ENCODE results near the gene LRRC28.

LRRC28 gene

GRCh38 chr15:99241752-99242151, 9.5 kb upstream of the LRRC28 start:
- no peak for TF ChIP-seq CTCF (IDR thresholded peaks at IDR 0.05)

GRCh38 chr15:99244306-99244705, 7.0 kb upstream of the LRRC28 start:
- Mint-ChIP-seq H3K4me3 (no peak overlapping the region), H3K9me3 (no peaks in the 10 kb centered on the region), H3K36me3 (ENCODE audit: low read depth) (peaks cover 4% of the 10 kb centered on the region), H3K4me1 (peaks cover 9% of the 10 kb centered on the region), H3K27me3 (ENCODE audit: low read depth, poor library complexity) (no peaks in the 10 kb centered on the region), H3K27ac (no peak overlapping the region)
- no peak for DNase-seq
- no peak for TF ChIP-seq CTCF (IDR thresholded peaks at IDR 0.05)

More at GRCh38 chr15:99241752-99242151, 9.5 kb upstream of the LRRC28 start:
- H3K36me3 Mint-ChIP-seq (ENCODE audit: low read depth) = peaks cover 14% of the 10 kb centered on the region
- DNase-seq = no peak
- peaks cover under 1% of the 10 kb centered on the region for H3K4me1 Mint-ChIP-seq
- H3K27me3 Mint-ChIP-seq (ENCODE audit: low read depth, poor library complexity) = no peaks in the 10 kb centered on the region
- no peaks in the 10 kb centered on the region for H3K9me3 Mint-ChIP-seq
- H3K27ac Mint-ChIP-seq = no peak overlapping the region
- H3K4me3 Mint-ChIP-seq = no peak overlapping the region

GRCh38 chr15:99247062-99247461, 4.2 kb upstream of the LRRC28 start:
- Mint-ChIP-seq H3K27me3 (ENCODE audit: low read depth, poor library complexity) (peaks cover 3% of the 10 kb centered on the region), H3K36me3 (ENCODE audit: low read depth) (peaks cover 4% of the 10 kb centered on the region), H3K27ac (no peak overlapping the region), H3K4me1 (peaks cover 19% of the 10 kb centered on the region), H3K9me3 (no peaks in the 10 kb centered on the region), H3K4me3 (no peak overlapping the region)
- no peak for DNase-seq
- no peak for TF ChIP-seq CTCF (IDR thresholded peaks at IDR 0.05)

GRCh38 chr15:99248000-99248715, 3.1 kb upstream of the LRRC28 start:
- H3K36me3 Mint-ChIP-seq (ENCODE audit: low read depth) = peaks cover 4% of the 10 kb centered on the region
- no peak for TF ChIP-seq CTCF (IDR thresholded peaks at IDR 0.05)
- no peak for DNase-seq
- no peak overlapping the region for H3K4me3 Mint-ChIP-seq
- peaks cover 29% of the 10 kb centered on the region for H3K4me1 Mint-ChIP-seq
- H3K27me3 Mint-ChIP-seq (ENCODE audit: low read depth, poor library complexity) = peaks cover 3% of the 10 kb centered on the region
- H3K27ac Mint-ChIP-seq = no peak overlapping the region
- no peaks in the 10 kb centered on the region for H3K9me3 Mint-ChIP-seq

- Mint-ChIP-seq H3K4me3 (no peak within 1 kb of the TSS), H3K27me3 (ENCODE audit: low read depth, poor library complexity) (peaks cover 9% of the 10 kb centered on the region), H3K36me3 (ENCODE audit: low read depth) (no peaks in the 10 kb centered on the region), H3K27ac (peak within 1 kb of the TSS; percentile 99), H3K9me3 (no peaks in the 10 kb centered on the region), H3K4me1 (peaks cover 29% of the 10 kb centered on the region)
- TF ChIP-seq CTCF (IDR thresholded peaks at IDR 0.05) = no peak
- peak; percentile 6 for DNase-seq
These were observed 1.9 kb upstream of the LRRC28 start, which contains the start of gene TTC23 for GRCh38 chr15:99249270-99249841. Gene TTC23 (minus strand): TSS chr15:99249581. CDS start chr15:99228712, 20,869 bp downstream.

GRCh38 chr15:99250001-99250400, 1.3 kb upstream of the LRRC28 start:
- Mint-ChIP-seq H3K4me3 (no peak overlapping the region), H3K27me3 (ENCODE audit: low read depth, poor library complexity) (peaks cover 9% of the 10 kb centered on the region), H3K9me3 (no peaks in the 10 kb centered on the region), H3K4me1 (peaks cover 29% of the 10 kb centered on the region), H3K27ac (peak overlapping the region; percentile 99), H3K36me3 (ENCODE audit: low read depth) (no peaks in the 10 kb centered on the region)
- no peak for TF ChIP-seq CTCF (IDR thresholded peaks at IDR 0.05)
- DNase-seq = no peak
